Measurements from ENCODE around the gene PDZRN4.
"Not testable (repeated sequence)": the region's sequence is repeated elsewhere in the genome, so short reads cannot be mapped to it uniquely, and the experiment has no call there.

The PDZRN4 gene

GRCh38 chr12:41304526-41304925, 116.4 kb downstream of the PDZRN4 start:
- H3K27ac ChIP-seq: no peak overlapping the region

GRCh38 chr12:41310367-41310766, 122.2 kb downstream of the PDZRN4 start:
- no peak overlapping the region for H3K27ac ChIP-seq
- no peak for TF ChIP-seq CTCF (conservative IDR thresholded peaks at IDR 0.05)

More at GRCh38 chr12:41304526-41304925, 116.4 kb downstream of the PDZRN4 start:
- no peak for TF ChIP-seq CTCF (conservative IDR thresholded peaks at IDR 0.05)

- TF ChIP-seq CTCF (conservative IDR thresholded peaks at IDR 0.05): no peak
- H3K27ac ChIP-seq: no peak overlapping the region
These were observed 123.8 kb downstream of the PDZRN4 start for GRCh38 chr12:41311883-41312282.

GRCh38 chr12:41312451-41312850, 124.3 kb downstream of the PDZRN4 start:
- not testable (repeated sequence) for H3K27ac ChIP-seq

- H3K27ac ChIP-seq: no peak overlapping the region
- no peak for TF ChIP-seq CTCF (conservative IDR thresholded peaks at IDR 0.05)
These were observed 137.2 kb downstream of the PDZRN4 start for GRCh38 chr12:41325336-41325735.

- no peak for TF ChIP-seq CTCF (conservative IDR thresholded peaks at IDR 0.05)
- H3K27ac ChIP-seq: no peak overlapping the region
These were observed 139.2 kb downstream of the PDZRN4 start for GRCh38 chr12:41327096-41327895.

GRCh38 chr12:41333974-41334373, 145.9 kb downstream of the PDZRN4 start:
- no peak for TF ChIP-seq CTCF (conservative IDR thresholded peaks at IDR 0.05)
- H3K27ac ChIP-seq: no peak overlapping the region

GRCh38 chr12:41334390-41334789, 146.3 kb downstream of the PDZRN4 start:
- H3K27ac ChIP-seq: no peak overlapping the region
- no peak for TF ChIP-seq CTCF (conservative IDR thresholded peaks at IDR 0.05)
